ENCODE results near the gene THAP5.

GRCh38 chr7:108515013-108515412, 54.5 kb downstream of the THAP5 start:
- TF ChIP-seq CTCF (IDR thresholded peaks at IDR 0.05; ENCODE audit: low read depth, low read length, poor library complexity, severe bottlenecking) (no peak), EZH2phosphoT487 (IDR thresholded peaks at IDR 0.05; ENCODE audit: borderline replicate concordance, low read length) (no peak)

Measured in DOHH2 (cell line).